ENCODE results near the gene TP63. TPM values are rescaled to one million over a fixed set of nuclear protein-coding genes. Genes with fewer than 3 reads are reported as not detected.
"Not testable (repeated sequence)": the region's sequence is repeated elsewhere in the genome, so short reads cannot be mapped to it uniquely, and the experiment has no call there.

TP63 gene
- total RNA-seq: not detected in 2 replicates

DNA sequence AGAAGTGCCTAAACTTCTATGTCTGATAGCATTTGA lies at the start of gene TP63:
TSS of gene TP63 (plus strand) at position 17 of the 36 bp plus-strand sequence. CDS start 127 bp downstream, outside the sequence.
- no peak for DNase-seq

DNA sequence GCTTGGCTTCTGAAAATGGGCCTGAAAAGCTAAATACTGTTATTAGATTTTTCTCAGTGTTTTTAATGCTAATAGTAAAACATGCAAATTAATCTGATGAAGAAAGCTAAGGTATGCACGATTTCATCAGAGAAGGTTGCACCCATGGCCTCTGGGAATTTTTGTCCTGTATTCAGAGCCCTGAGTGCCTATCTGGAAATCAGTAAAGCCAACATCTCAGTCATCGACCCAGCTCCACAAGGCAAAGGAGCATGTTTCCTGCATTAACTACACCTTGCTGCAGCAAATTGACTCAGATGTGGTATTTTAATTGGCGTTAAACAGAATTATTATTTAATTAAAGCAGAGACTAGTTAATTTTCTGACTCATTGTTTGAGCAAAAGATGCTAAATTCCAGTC lies 49.0 kb upstream of the TP63 start:
- no peak for DNase-seq

DNA sequence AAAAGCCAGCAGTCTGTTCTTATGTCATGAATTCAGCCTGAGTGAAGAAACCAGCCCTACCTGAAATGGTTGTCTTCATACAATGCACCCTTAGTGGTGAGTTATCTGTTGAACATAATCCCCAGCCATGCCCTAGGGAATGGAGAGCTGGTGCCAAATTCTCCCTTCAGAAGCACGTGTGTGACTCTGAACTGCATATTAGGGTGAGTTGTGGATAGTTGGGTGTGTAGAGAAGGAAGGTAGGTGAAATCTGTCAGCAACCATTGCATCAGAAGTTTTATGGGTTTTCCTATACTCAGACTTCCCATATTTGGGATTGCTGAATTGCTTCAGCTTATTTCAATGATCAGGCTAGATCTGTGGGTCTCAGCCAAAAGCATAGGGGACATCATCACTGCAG lies 46.5 kb upstream of the TP63 start:
- no peak for DNase-seq

DNA sequence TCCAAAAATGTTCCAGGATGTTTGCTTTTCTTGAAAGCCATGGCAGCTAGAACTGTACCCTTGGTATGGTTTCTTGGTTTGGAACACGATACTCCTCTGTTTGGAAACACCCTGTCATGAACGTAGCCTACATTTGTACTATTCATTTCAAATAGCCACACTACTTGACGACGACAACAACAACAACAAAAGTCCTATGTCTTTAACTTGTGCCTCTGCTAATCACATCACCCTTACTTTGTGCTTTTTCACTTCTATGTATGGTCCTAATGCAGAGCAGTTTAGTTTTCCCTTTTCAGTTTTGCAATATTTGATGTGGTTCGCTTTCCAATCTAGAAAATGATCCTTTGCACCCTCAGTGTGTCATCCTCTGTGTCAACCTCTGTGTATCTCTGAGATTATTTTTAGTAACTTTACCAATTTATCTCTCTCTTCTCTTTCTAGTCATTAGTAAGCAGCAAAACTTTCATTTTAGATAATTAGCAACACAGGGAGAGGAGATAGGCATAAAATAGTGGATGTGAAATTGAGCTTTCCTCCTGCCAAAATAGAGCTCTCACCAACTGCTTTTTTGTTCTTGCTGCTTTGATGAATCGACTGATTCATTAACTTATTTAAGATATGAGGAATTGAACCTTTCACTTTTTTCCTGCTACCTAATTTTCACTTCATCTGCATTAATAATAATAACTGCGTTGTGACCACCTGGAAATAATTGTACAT lies 44.1 kb upstream of the TP63 start:
- no peak for DNase-seq

DNA sequence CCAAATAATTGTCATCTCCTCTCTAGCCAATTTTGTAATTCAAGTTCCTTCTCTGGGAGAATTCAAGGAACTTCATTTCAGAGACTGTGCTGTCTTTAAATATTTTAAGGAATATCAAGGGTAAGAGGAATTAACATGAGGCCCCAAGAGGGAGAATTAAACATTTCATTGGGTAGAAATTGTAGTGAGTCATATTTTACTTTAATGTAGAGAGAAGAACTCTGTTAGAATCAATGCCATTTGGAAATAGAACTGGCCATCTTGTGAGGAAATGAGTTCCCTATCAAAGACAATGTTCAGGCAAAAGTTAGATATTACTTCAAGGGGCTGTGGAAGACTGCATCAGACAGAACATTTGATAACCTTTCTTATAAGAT lies 43.5 kb upstream of the TP63 start:
- DNase-seq: no peak

DNA sequence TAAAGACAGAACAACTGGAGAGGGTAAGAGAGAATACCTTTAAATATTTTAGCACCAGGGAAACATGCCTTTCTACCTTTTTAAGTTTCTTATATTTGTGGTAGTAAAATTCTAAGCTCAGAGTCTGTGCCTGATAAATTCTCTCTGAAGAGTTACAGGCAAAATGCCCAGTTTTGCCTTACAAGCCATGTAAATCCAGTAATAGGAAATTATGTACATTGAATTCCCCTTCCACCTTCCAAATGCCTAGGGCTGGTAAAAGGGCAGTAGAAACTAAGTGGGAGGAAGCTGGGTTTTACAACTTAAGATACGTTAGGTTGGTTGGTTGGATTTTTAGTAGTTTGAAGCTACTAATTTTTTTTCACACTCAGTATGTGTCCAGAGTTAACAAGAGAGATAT lies 43.1 kb upstream of the TP63 start:
- DNase-seq: no peak

DNA sequence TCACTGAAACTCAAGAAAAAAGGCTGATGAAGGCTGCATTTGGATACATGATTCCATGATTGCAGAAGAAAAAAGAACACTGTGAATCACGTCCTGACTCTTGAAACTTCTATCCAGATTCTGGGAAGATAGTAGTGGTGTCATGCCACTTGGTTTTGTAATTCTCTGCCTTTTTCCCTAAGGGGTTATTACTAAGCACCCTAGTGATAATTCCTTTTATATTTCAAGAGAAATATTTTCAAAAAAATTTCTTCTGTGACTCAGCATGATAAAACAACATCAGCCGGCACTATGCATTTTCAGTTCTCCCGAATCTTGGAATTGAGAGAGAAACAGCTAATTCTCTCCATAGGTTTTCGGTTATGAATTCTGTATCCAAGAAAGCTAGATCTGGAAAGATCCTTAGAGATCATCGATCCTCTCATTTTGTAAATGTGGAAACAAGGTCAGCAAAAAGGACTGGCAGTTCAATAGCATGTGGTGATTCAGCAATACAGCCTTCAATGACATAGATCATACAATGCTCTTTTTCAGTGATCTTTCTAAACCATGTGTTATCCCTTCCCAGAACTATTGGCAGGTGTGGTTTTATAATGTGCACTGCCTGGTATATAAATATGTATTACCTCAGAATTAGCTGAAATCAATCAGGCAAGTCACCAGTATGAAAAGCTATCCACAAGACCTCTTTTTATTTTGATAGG lies 42.6 kb upstream of the TP63 start:
- no peak for DNase-seq

DNA sequence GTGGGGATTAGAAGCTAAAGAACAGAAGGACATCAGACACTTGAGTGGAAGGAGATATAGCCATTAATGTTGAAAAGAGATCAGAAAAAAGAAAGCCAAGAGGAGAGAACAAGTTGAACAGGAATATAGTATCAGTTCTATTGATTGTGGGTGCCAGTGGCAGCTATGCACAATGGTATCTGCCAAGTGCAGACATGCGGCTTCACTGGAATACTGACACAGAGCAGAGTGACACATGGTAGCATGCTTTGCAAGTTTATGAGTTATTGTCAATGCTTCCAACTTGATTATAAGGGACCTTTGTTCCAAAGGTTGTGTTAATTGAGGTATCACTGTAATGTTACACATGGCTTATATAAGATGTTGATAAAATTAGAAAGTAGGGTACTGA lies 42.0 kb upstream of the TP63 start:
- DNase-seq: no peak

DNA sequence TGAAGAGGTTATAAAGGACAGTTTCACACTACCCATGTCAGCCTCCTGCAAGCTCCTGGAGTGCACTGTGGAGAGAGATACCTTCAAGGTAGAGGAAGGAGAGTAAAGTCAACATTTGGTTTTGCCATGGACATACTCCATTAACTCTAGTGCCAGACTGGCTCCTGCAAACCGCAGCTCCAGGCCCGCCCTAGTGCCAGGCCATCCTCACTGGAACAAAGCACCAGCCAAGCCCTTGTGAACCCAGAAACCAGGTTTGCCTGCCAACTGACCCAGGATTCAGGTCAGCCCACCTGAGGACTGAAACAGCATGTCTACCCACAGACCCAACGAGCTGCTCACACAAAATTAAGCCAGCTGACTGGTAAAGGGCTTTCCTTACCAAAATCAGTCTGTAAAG lies 41.0 kb upstream of the TP63 start:
- no peak for DNase-seq

DNA sequence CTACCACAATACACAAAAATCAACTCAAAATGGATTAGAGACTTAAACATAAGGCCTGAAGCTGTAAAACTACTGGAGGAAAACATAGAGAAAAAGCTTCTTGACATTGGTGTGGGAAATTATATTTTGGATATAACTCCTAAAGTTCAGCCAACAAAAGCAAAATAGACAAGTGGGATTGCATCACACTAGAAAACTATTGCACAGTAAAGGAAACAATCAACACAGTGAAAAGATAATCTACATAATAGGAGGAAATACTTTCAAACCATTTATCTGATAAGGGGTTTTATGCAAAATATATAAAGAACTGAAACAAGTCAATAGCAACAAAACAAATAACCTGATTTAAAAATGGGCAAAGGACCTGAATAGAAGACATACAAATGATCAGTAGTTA lies 37.6 kb upstream of the TP63 start:
- no peak for DNase-seq

DNA sequence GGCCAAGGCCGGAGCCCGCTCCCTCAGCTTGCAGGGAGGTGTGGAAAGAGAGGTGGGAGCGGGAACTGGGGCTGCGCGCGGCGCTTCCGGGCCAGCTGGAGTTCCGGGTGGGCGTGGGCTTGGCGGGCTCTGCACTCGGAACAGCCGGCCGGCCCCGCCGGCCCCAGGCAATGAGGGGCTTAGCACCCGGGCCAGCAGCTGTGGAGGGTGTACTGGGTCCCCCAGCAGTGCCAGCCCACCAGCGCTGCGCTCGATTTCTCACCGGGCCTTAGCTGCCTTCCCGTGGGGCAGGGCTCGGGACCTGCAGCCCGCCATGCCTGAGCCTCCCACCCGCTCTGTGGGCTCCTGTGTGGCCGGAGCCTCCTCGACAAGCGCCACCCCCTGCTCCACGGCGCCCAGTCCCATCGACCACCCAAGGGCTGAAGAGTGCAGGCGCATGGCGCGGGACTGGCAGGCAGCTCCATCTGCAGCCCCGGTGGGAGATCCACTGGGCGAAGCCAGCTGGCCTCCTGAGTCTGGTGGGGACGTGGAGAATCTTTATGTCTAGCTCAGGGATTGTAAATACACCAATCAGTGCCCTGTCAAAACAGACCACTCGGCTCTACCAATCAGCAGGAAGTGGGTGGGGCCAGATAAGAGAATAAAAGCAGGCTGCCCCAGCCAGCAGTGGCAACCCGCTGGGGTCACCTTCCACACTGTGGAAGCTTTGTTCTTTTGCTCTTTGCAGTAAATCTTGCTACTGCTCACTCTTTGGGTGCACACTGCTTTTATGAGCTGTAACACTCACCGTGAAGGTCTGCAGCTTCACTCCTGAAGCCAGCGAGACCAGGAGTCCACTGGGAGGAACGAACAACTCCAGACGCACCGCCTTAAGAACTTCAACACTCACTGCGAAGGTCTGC lies 34.9 kb upstream of the TP63 start:
- not testable (repeated sequence) for DNase-seq

DNA sequence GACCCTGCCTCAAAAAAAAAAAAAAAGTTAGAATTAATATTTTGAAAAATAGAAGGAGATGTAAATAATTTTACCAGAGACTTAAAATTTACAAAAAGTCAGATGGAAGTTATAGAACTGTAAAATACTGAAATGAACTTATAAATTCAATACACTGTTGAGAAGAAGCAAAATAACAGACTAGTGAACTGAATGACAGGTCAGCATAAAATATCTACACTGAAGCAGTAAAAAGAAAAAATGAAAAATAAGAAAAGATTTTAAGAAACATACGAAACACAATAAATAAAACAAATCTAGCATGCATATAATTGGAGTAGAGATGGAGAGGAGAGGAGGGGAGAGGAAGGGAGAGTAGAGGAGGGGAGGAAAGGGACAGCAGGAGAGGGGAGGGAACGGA lies 33.3 kb upstream of the TP63 start:
- no peak for DNase-seq

DNA sequence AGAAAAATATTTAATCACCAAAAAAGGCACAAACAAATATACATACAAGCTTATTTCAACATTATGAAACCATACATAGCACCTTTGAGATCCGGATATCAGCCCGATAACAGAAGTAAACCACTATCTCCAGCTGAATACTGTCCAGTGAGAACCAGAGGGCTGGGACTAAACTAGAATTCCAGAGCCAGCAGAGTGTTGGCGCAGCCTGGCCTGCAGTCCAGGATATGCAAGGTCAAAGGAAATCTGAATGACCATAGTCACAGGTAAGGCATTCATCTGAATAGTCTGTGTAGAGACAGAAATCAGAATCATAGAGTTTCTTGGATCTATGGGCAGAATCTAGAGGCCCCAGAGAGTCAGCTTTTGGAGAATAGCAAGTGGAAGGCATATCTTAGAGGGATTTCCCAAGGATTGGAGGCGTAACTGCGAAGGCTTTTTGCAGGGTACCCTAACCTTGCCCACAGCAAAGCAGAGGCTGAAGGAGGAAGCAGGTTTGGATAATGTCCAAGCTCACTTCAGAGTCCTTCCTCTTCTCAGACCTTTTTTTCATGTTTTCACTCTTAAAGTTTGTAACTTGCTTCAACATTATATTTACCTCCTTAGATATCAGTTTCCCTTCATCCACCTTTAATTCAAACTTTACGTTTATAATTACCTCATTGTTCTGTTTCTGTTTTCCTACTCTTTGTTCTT lies 32.5 kb upstream of the TP63 start:
- DNase-seq: no peak

DNA sequence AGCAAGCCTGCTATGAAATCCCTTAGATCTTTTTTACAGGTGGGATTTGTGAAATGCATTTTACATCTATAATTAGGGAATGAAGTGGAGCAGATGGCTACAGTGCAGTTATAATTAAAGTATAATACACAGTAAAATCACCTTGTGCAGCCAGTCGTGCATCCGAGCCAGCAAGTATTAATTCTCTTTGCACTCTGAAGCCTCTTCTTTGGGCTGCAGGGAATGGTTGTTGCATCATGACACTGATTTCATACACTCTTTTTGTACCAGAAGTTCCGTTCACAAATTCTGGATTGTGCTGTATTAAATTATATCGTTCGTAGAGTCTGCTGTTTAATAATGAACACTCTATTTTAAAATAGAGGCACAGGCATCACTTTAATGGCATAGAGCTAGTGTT lies 28.7 kb upstream of the TP63 start:
- no peak for DNase-seq

DNA sequence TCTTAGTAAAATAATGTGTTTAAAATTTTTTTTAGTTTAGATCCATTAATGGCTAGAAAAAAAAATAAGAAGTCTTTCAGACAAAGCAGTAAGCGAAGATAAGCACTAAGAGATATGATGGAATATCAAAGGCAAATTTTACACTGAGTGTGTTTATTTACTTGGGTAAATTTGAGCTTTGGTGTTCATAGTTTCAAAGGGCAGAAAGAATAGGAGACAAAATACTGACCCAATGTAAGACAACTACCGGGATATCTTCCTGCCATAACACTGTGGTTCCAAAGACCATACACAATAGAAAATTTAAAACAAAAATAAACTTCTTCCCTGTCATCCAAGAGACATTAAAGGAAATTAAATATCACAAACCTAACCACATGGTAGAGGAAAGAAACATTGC lies 25.5 kb upstream of the TP63 start:
- DNase-seq: no peak

DNA sequence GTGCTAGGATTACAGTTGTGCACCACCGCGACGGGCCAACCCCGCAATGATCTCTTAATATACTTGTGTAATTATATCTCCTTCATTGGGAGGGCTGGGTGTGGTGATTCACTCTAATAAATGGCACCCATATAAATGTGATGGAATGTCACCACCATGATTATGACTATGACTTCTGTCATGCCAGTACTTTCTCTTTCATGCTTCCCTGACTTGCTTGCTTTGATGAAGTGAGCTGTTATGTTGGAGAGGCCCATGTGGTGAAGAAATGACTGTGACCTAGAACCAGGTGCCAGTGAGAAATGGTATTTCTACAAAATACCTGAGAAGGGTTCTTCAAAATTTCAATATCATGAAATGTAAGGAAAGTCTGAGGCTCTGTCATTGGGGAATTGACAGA lies 24.4 kb upstream of the TP63 start:
- no peak for DNase-seq

DNA sequence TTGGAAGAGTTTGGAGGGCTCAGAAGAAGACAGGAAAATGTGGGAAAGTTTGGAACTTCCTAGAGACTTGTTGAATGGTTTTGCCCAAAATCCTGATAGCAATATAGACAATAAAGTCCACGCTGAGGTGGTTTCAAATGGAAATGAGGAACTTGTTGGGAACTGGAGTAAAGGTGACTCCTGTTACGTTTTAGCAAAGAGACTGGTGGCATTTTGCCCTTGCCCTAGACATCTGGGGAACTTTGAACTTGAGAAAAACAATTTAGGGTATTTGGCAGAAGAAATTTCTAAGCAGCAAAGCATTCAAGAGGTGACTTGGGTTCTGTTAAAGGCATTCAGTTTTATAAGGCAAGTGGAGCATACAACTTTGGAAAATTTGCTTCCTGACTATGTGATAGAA lies 18.5 kb upstream of the TP63 start:
- not testable (repeated sequence) for DNase-seq

DNA sequence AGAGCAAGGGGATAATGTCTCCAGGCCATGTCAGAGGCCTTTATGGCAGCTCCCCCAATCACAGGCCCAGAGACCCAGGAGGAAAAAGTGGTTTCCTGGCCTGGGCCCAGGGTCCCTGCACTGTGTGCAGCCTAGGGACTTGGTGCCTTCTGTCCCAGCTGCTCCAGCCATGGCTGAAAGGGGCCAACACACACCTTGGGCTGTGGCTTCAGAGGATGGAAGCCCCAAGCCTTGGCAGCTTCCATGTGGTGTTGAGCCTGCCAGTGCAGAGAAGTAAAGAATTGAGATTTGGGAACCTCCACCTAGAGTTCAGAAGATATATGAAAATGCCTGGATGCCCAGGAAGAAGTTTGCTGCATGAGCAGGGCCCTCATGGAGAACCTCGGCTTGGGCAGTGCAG lies 18.1 kb upstream of the TP63 start:
- no peak for DNase-seq

DNA sequence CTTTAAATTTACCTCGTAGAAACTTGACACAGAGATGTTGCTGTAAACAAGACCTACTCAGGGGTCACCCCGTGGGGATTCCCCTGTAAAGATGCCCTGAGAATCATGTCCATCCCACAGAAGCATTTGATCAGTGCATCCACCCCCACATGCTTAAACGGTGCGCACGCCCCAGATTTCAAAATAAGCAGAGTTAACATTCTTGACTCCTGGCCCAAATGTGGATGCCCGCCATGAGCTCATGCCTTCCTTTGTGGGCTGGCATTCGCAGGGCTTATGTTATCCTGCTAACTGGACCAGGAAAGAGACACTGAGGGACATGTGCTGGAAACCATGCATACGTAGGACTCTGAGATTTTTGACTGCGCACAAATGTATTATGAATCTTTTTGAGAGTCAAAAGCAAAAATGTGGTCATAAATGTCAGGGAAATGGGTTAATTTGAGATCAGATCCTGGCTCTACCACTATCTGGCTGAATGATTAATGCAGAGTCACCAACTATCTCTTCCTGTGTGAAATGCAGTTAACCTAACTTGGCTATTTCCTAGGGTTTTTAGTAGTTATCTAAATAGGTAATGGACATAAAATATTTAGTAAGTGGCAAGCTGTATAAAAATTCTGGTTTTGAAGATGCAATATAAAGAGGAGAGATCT lies 9.1 kb upstream of the TP63 start:
- no peak for DNase-seq

DNA sequence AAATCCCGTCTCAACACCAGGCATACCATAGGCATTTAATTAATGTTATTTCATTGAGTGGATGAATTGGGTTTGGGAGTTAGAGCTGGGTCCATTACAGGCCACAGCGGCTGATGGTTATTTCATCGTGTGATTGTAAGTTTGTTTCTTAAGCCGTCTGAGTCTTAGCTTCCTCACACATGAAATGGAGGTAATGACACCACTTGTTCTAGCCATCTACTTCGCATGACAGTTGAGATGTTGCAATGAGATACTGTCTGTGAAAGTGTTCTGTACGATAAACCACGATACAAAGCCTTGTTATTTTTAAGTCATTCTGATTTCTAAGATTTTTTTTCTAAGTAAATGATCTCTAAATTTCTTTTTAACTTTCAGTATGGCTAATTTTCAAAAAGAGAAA lies 8.6 kb upstream of the TP63 start:
- DNase-seq: no peak

DNA sequence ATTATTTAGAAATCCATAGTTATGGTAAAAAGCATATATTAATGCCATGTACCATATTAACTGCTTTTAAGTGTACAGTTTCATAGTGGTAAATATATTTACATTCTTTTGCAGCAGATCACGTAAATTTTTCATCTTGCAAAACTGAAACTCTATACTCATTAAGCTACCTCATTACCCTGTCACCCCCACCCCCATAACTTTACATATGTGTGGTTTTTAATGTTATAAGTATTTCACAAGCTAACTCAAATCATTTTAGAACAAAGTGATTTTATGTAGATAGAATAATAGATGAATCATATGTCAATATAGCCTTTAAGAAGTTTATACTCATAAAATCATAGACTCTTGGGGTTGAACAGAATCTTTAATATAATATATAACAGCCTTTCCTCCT lies 7.1 kb upstream of the TP63 start:
- no peak for DNase-seq

DNA sequence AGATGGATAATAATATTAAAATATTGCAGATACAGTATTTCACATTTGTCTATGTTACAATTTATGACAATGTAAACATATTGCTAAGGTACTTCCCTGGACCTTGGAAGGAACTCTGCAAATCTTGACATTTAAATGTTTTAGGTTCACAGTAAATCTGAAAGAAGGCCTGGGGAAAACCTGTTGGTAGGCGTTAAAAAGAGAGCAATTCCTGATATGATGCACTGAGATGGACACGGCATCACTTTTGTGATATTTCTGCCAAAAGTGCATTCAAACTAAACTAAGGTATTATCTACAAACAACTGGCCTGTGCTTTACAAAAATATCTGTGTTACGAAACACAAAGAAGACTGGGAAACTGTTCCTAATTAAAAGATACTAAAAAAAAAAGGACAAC lies 6.1 kb upstream of the TP63 start:
- no peak for DNase-seq

DNA sequence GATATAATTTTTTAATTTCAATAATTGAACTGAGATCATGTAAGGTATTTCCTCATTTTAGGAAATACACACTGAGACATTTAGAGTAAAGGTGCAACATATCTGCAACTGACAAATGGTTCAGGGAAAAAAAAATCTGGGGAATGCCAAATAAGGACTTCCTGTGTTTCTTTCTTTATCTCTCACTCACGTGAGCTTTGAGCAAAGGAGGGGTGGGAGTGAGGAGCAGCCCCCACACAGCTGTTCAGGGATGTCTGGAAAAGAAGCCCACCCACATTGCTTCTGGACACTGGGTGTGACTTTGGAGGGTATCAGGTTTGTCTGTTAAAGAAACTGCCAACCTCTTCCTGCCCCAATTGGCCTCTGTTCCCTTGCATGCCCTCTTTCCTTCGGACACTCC lies 5.6 kb upstream of the TP63 start:
- DNase-seq: no peak

All from dermis blood vessel endothelial cell (primary cell).